ENCODE results near the gene PHF14.

Gene PHF14

DNA sequence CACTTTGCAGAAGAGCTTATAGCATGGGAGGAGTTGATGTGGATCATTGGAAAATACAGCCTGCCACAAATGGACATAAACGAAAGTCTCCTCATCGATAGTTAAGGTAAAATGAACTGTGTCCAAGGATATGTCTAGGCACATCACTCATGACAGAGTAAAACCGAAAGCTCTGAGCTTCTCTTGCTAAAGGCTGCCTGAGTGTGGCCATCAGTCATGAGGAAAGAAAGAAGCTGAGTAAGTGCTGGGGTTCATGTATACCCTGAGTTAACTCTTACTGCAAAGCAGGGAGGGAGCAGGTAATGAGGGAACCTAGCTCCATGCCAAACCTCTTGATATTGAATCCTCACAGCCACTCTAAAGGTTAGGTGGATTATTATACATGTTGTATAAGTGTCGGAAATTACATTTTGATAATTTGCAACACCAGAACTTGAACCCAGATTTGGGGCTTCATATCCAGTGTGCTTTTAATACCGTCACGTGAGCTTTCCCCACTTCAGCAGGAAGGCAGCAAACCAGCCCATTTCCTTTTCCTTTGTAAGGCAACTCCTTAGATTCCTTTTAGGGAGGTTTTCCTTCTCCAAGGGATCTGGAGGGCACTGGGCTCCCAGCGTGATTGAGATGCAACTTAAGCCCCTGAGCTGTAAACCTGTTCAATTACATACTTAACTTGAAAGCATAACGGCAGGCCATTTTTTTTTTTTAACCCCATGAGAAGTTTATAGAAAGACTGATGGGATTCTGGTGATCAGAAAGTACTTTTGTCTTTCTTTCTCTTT is 215.0 kb downstream of the PHF14 start:
- Mint-ChIP-seq H3K4me1 (no peaks in the 10 kb centered on the region), H3K27me3 (peaks cover 18% of the 10 kb centered on the region), H3K9me3 (no peaks in the 10 kb centered on the region), H3K27ac (no peak overlapping the region), H3K36me3 (no peaks in the 10 kb centered on the region), H3K4me3 (no peak overlapping the region)
- CTCF ChIA-PET, result no interaction called here
- no peak for DNase-seq

DNA sequence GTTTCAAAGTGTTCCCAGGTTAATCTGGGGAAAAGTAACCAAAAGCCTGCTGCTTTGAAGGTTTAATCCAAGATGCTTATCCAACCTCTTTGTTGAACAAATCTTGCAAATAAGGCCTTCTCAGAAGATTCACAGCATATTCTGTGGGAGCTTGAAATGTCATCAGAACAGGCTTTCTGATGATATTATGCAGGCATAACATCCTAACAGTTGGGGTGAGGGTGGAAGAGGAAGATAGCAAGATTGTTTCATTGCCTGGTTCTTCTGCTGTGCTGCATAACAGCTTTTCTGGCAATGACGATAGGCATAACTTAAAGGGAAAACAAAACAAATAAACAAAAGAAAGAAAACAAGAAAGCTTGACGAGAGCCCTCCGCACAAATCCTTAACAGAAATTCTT is 217.4 kb downstream of the PHF14 start:
- no peaks in the 10 kb centered on the region for H3K9me3 Mint-ChIP-seq

GRCh38 chr7:11191574-11192220 is 218.0 kb downstream of the PHF14 start:
- H3K36me3 Mint-ChIP-seq, result no peaks in the 10 kb centered on the region
- CTCF ChIA-PET, result interaction anchor here (1.1 kb wide), 1 partner anchor 20 kb away, joined by 3 read pairs; no protein-coding TSS in a partner anchor
- no peak for DNase-seq
- H3K9me3 Mint-ChIP-seq, result no peaks in the 10 kb centered on the region
- peaks cover 18% of the 10 kb centered on the region for H3K27me3 Mint-ChIP-seq
- H3K4me3 Mint-ChIP-seq, result no peak overlapping the region
- no peaks in the 10 kb centered on the region for H3K4me1 Mint-ChIP-seq
- H3K27ac Mint-ChIP-seq, result no peak overlapping the region

More for the DNA sequence above, 217.4 kb downstream of the PHF14 start:
- H3K27ac Mint-ChIP-seq, result no peak overlapping the region
- CTCF ChIA-PET, result interaction anchor here (1.1 kb wide), 1 partner anchor 21 kb away, joined by 3 read pairs; no protein-coding TSS in a partner anchor
- H3K4me3 Mint-ChIP-seq, result no peak overlapping the region
- no peaks in the 10 kb centered on the region for H3K36me3 Mint-ChIP-seq
- peaks cover 18% of the 10 kb centered on the region for H3K27me3 Mint-ChIP-seq
- no peaks in the 10 kb centered on the region for H3K4me1 Mint-ChIP-seq
- DNase-seq, result no peak

DNA sequence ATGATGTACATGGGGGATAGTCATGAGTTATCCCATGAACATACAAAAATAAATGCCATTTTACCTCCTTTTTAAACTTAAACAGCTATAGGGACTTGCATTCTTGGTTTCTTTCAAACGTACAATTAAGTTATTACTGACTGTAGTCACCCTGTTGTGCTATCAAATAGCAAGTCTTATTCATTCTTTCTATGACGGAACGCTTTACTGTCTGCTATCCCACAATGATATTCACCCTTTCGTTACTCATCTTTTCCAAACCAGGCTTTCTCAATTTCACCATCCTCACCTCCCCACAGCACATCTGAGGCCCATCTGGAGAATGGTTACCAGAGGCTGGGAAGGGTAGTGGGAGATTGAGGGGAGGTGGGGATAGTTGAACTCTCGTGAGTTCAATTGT is 218.8 kb downstream of the PHF14 start:
- CTCF ChIA-PET, result interaction anchor here (1.3 kb wide), 1 partner anchor 16 kb away, joined by 3 read pairs; no protein-coding TSS in a partner anchor
- no peaks in the 10 kb centered on the region for H3K9me3 Mint-ChIP-seq

GRCh38 chr7:11193131-11193867 is 219.6 kb downstream of the PHF14 start:
- Mint-ChIP-seq H3K36me3 (no peaks in the 10 kb centered on the region), H3K27me3 (peaks cover 18% of the 10 kb centered on the region), H3K4me3 (no peak overlapping the region), H3K9me3 (no peaks in the 10 kb centered on the region), H3K27ac (no peak overlapping the region), H3K4me1 (no peaks in the 10 kb centered on the region)
- no peak for DNase-seq
- CTCF ChIA-PET, result interaction anchor here (1.3 kb wide), 1 partner anchor 15 kb away, joined by 3 read pairs; no protein-coding TSS in a partner anchor

More for the DNA sequence above, 218.8 kb downstream of the PHF14 start:
- no peak overlapping the region for H3K27ac Mint-ChIP-seq
- H3K27me3 Mint-ChIP-seq, result peaks cover 18% of the 10 kb centered on the region
- no peak overlapping the region for H3K4me3 Mint-ChIP-seq
- no peaks in the 10 kb centered on the region for H3K36me3 Mint-ChIP-seq
- no peaks in the 10 kb centered on the region for H3K4me1 Mint-ChIP-seq
- no peak for DNase-seq

DNA sequence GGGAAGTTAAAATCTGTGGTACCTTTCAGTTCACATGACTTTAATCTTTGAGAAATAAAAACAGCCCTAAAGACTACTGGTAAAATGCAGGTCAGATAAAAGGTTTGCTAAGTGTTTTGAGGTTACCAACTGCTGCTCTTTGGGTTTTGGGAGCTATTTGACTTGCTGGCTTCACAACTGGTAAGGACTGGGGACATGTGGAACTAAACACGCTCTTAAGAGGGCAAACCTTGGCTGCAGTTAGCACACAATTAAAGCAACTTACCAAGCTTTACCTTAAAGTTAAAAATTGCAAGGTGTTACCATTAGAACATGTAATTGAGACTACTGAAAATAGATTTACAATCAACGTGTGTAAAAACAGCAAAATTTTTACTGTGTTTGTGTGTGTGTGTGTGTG is 220.2 kb downstream of the PHF14 start:
- no peak for DNase-seq
- Mint-ChIP-seq H3K9me3 (no peaks in the 10 kb centered on the region), H3K27ac (no peak overlapping the region), H3K27me3 (peaks cover 18% of the 10 kb centered on the region), H3K36me3 (no peaks in the 10 kb centered on the region), H3K4me3 (no peak overlapping the region), H3K4me1 (no peaks in the 10 kb centered on the region)
- CTCF ChIA-PET, result interaction anchor here (1.3 kb wide), 1 partner anchor 14 kb away, joined by 3 read pairs; no protein-coding TSS in a partner anchor

DNA sequence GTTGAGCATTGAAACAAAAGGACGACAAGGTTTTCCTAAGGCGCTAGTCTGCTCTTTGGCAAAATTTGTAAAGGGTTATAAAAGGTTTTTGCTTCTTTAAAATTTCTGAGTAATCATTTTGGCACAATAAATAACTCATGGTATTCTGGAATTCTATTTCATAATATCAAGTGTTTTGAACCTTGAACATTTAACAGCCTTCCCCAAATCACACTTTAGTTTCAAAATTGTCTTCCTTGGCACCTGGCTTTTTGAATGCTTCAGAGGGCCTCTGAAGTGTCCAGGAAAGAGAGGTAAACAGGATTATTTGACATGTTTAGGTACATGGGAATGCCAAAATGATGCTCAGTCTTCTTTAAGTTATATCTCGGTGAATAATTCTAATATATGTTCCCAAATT is 220.8 kb downstream of the PHF14 start:
- H3K27ac Mint-ChIP-seq, result no peak overlapping the region
- no peaks in the 10 kb centered on the region for H3K9me3 Mint-ChIP-seq
- H3K36me3 Mint-ChIP-seq, result no peaks in the 10 kb centered on the region
- CTCF ChIA-PET, result no interaction called here
- H3K4me1 Mint-ChIP-seq, result no peaks in the 10 kb centered on the region
- peaks cover 15% of the 10 kb centered on the region for H3K27me3 Mint-ChIP-seq
- no peak for DNase-seq
- H3K4me3 Mint-ChIP-seq, result no peak overlapping the region

- H3K27ac Mint-ChIP-seq, result no peak overlapping the region
- no peaks in the 10 kb centered on the region for H3K9me3 Mint-ChIP-seq
- CTCF ChIA-PET, result interaction anchor here (1.8 kb wide), 1 partner anchor 16 kb away, joined by 6 read pairs; no protein-coding TSS in a partner anchor
- no peak for DNase-seq
- H3K36me3 Mint-ChIP-seq, result no peaks in the 10 kb centered on the region
- H3K27me3 Mint-ChIP-seq, result peaks cover 15% of the 10 kb centered on the region
- H3K4me3 Mint-ChIP-seq, result no peak overlapping the region
- H3K4me1 Mint-ChIP-seq, result no peaks in the 10 kb centered on the region
Observed at GRCh38 chr7:11195502-11195901, 221.8 kb downstream of the PHF14 start.

DNA sequence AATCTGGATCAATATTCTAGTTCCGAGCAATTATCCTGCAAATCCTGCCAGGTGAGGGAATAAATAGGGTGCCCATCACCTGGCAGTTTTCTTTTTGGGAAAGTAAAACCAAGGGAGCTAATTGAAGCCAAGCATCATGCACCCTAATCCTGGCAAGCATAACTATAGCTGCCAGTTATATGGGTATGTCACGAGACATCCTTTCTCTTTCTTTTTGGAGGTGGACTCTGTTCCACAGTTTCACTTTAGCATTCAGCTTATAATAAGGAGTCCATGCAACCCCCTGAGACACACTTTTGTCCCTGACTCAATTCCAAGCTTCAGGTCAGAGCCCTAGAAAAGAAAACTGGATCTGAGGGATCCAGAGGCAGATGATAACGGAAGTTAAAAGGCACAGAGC is 222.5 kb downstream of the PHF14 start:
- Mint-ChIP-seq H3K9me3 (no peaks in the 10 kb centered on the region), H3K4me1 (no peaks in the 10 kb centered on the region), H3K36me3 (no peaks in the 10 kb centered on the region), H3K27ac (no peak overlapping the region), H3K4me3 (no peak overlapping the region), H3K27me3 (peaks cover 15% of the 10 kb centered on the region)
- no peak for DNase-seq
- CTCF ChIA-PET, result interaction anchor here (1.8 kb wide), 1 partner anchor 15 kb away, joined by 6 read pairs; no protein-coding TSS in a partner anchor

- CTCF ChIA-PET, result no interaction called here
- H3K9me3 Mint-ChIP-seq, result no peaks in the 10 kb centered on the region
- H3K36me3 Mint-ChIP-seq, result no peaks in the 10 kb centered on the region
- H3K27me3 Mint-ChIP-seq, result no peaks in the 10 kb centered on the region
- H3K27ac Mint-ChIP-seq, result no peak overlapping the region
- H3K4me1 Mint-ChIP-seq, result no peaks in the 10 kb centered on the region
- DNase-seq, result no peak
- no peak overlapping the region for H3K4me3 Mint-ChIP-seq
Observed at GRCh38 chr7:11203224-11203623, 229.6 kb downstream of the PHF14 start.

- H3K4me1 Mint-ChIP-seq, result no peaks in the 10 kb centered on the region
- H3K9me3 Mint-ChIP-seq, result no peaks in the 10 kb centered on the region
- no peak overlapping the region for H3K4me3 Mint-ChIP-seq
- H3K36me3 Mint-ChIP-seq, result no peaks in the 10 kb centered on the region
- CTCF ChIA-PET, result no interaction called here
- no peaks in the 10 kb centered on the region for H3K27me3 Mint-ChIP-seq
- no peak for DNase-seq
- H3K27ac Mint-ChIP-seq, result no peak overlapping the region
Observed at GRCh38 chr7:11203683-11204082, 230.0 kb downstream of the PHF14 start.

DNA sequence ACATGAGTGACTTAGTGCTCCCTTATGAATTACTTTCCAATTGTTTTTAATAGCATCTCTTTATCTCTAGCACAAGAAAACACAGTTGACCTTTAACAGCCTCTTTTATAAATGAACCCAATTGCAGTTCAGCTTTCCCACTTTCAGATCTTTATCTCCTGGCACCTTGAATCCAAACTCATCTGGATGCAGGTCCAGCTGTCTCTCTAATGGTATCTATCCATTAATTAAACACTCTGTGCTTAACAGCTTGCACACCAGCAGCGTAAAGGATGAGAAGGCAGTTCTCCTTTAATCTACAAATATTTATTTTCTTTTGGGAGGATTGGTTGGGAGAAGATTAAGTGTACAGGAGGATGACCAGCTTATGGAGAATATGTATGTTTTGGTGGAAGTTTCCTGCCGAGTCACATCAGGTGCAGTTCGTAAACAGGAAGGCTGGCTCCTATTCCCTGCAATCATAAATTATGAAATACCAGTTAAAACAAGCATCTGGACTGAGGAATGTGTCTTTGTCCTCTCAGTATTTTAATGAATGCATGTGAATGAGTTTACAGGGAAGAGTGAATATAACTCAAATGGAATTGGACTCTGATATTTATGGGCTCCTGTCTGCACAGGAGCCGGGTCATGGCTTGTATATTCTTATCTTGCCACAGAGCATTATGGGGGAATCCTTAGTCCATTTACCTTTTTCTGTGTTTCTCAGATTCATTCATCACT is 232.7 kb downstream of the PHF14 start:
- no peaks in the 10 kb centered on the region for H3K9me3 Mint-ChIP-seq

GRCh38 chr7:11207565-11207964 is 233.9 kb downstream of the PHF14 start:
- Mint-ChIP-seq H3K9me3 (no peaks in the 10 kb centered on the region), H3K4me3 (no peak overlapping the region), H3K36me3 (no peaks in the 10 kb centered on the region), H3K4me1 (no peaks in the 10 kb centered on the region), H3K27me3 (no peaks in the 10 kb centered on the region), H3K27ac (no peak overlapping the region)
- CTCF ChIA-PET, result interaction anchor here (0.6 kb wide), 1 partner anchor 14 kb away, joined by 3 read pairs; no protein-coding TSS in a partner anchor
- no peak for DNase-seq

More for the DNA sequence above, 232.7 kb downstream of the PHF14 start:
- H3K36me3 Mint-ChIP-seq, result no peaks in the 10 kb centered on the region
- H3K27me3 Mint-ChIP-seq, result no peaks in the 10 kb centered on the region
- no peaks in the 10 kb centered on the region for H3K4me1 Mint-ChIP-seq
- CTCF ChIA-PET, result no interaction called here
- H3K4me3 Mint-ChIP-seq, result no peak overlapping the region
- no peak for DNase-seq
- H3K27ac Mint-ChIP-seq, result no peak overlapping the region
